Vagina (tissue), 2 donors: ENCODE results near the gene ITGAX.

Experiments
- CTCF ChIP-seq, 3 experiments: fragments of 450-650 bp in 2 of 3; fragments of 200-600 bp in 1 of 3; sonication (generic) in 1 of 3; IDR thresholded peaks; one replicate each; pipeline ENCODE4 v1.5.1; 2017 to 2019; ENCODE audit warnings: antibody characterized with exemption in 3 of 3, mild to moderate bottlenecking in 2 of 3, moderate library complexity in 2 of 3
- POLR2A ChIP-seq, 2 donors: fragments of 450-650 bp; IDR thresholded peaks; one replicate each; pipeline ENCODE4 v1.6.1; 2017; ENCODE audit warnings: antibody characterized with exemption in 2 of 2, mild to moderate bottlenecking in 2 of 2, moderate library complexity in 2 of 2
- POLR2AphosphoS5 ChIP-seq, 2 donors: sonication (generic); formaldehyde crosslinking; IDR thresholded peaks; one replicate each; pipeline ENCODE4 v1.9.0; 2017; ENCODE audit warnings: antibody characterized with exemption in 2 of 2, mild to moderate bottlenecking in 2 of 2, low read depth in 1 of 2; ENCODE audit not compliant: insufficient read depth in 1 of 2

GRCh38 chr16:31407406-31407805 is 52.4 kb downstream of the ITGAX start:
- TF ChIP-seq POLR2AphosphoS5 (IDR thresholded peaks at IDR 0.05; ENCODE audit: insufficient read depth in 1 of 2, low read depth in 1 of 2) (no peak), CTCF (IDR thresholded peaks at IDR 0.05) (no peak), POLR2A (IDR thresholded peaks at IDR 0.05) (no peak)
